Liver (tissue), 3 donors: ENCODE results near the gene GIMAP5.

Source experiments
- ATF3 ChIP-seq: IDR thresholded peaks from 2 replicates; pipeline ENCODE4 v1.6.1; 2016; ENCODE audit warnings: antibody characterized with exemption
- CTCF ChIP-seq: fragments of 150-350 bp; IDR thresholded peaks from 2 replicates; pipeline ENCODE4 v1.5.1; 2017; ENCODE audit warnings: improper control_type of control experiment, low read depth, low read length; ENCODE audit not compliant: missing input control
- MAX ChIP-seq: IDR thresholded peaks from 2 replicates; pipeline ENCODE4 v1.6.1; 2016; ENCODE audit warnings: antibody characterized with exemption
- donor health status: healthy.
- donor health status: healthy.

DNA sequence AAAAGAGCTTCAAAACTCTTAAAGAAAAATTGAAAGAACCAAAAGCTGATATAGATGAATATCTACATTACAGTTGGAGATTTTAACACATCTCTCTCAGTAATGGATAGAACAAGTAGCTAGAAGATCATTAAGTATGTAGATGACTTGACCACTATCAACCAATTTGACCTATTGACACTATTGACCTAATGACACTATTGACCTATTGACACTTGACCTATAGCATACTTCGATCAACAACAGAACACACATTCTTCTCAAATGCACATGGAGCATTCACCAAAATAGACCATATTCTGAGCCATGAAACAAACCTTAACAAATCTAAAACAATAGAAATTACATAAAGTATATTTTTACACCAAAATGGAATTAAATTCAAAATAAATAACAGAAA lies 22.3 kb downstream of the GIMAP5 start:
- TF ChIP-seq CTCF (no peak), MAX (no peak), ATF3 (no peak)
